NCI-H1092 treated with DMSO at 0.1 percent for 48 hours (cell line): ENCODE results near the gene CDC14B.
"Not testable (repeated sequence)": the region's sequence is repeated elsewhere in the genome, so short reads cannot be mapped to it uniquely, and the experiment has no call there.

Source experiments
- DNase-seq: peaks from one replicate; lab custom pipeline; 2025; lab: John Stamatoyannopoulos, UW

Gene CDC14B

DNA sequence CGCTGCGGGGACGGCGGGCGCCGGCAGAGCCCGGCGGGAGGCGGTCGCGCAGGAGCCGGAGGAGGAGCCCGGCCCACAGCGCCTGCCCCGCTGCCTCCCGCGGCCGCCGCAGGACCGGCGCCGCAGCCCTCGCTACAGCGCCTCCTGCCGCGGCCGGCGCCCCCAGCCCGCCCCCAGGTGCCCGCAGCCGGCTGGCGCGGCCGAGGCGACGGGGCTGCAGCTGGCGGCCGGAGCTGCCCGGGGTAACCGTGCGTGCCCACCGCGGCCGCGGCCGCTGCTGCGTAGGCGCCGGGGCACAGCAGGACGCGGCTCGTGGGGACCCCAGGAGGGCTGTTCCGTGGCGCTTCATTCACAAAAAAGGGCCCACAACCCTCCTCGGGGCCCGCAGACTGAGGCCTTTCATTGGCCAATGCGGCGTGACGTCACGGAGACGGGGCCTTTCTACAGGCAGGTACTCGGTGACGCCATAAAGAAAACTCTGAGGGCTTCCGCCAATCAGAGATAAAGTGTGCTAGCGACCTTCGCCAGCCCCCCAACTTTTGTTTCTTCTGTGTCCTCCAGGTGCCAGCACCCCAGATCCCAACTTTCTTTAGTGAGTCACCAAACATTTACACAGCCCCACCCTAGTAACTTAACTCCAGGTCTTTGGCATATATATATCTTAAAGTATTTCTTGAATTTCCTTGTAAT lies at the start of gene CDC14B:
Gene CDC14B (minus strand): TSS at position 353 of the 690 bp plus-strand sequence. CDS start 465 bp downstream, outside the sequence.
- DNase-seq: peak; percentile 70

DNA sequence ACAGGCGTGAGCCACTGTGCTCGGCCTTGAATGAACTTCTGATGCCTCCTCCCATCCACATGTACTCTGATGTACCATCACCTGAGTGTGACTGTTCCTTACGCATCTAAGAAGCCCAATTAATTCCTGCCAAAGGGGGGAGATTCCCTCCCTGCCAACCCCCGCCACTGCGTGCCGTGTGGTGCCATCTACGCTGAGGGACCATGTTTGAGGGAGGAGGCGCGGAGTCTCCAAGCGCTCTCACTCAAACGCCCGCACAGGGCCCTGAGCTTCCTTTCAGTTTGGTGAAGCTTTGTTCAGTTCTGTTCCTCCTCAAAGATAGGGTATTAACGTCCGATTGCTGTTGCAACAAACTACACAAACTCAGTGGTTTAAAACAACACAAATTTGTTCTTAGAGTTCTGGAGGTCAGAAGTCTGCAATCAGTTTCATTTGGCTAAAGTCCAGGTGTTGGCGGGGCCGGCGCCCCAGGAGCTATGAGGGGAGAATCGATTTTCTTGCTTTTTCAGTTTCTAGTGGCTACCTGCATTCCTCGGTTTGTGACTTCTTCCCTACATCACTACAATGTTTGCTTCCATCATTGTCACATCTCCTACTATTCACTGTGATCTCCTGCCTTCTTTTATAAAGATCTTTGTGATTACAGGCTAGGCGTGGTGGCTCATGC lies 49.4 kb upstream of the CDC14B start:
- no peak for DNase-seq

DNA sequence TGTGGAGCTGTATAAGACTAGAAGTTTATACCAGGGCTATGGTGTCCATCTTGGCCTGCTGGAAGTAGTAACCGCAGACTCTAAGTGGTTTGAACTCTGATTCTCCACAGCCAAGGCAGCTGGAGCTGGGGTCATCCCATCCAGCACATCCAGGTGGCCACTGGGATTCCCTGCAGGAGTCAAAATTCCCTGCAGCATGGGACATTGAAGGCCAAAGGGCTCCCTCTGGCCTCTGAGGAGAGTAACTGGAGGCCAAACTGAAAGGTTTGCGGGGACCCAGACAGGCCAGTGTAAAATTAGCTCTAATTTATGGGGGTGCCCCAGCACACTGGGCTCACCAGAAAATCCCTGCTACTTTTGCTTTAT lies 47.7 kb upstream of the CDC14B start:
- no peak for DNase-seq

DNA sequence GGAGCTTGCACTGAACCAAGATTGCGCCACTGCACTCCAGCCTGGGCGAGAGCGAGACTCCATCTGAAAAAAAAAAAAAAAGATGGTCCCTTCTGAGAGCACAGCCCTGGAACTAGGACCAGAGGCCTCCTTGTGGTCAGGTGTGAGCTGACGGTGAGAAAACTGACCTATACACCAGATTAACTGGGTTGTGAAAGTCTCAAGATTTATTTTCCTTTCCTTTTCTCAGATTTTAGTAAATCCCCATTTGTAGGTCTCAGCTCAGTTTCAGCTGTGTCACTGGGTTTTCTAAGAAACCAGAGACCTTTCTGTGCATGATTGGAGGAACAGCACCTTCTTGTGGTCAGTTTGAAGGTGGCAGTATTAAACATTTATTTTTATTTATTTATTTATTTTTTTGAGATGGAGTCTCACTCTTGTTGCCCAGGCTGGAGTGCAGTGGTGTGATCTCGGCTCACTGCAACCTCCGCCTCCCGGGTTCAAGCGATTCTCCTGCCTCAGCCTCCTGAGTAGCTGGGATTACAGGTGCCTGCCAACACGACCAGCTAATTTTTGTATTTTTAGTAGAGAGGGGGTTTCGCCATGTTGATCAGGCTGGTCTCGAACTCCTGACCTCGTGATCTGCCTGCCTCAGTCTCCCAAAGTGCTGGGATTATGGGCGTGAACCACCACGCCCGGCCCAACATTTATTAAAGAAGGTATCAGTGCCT lies 47.2 kb upstream of the CDC14B start:
- peak; percentile 61 for DNase-seq

DNA sequence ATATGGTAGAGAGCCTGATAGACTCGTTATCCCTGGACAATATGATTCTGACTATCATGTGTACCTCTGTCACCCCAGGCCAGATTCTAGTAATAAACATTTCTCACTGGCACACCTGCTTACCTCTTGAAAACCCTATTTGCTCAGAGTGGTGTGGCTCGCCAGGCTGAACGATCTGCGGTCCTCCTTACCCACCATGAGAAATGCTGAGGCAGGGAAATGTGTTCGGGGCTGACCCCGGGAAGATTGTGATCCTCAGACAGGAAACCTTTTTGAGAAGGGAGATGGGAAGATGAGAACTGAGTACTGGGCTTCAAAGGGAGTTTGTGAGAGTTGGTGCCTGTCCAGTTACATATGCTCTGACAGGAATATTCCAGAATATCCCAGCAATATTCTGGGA lies 46.1 kb upstream of the CDC14B start:
- DNase-seq: no peak

DNA sequence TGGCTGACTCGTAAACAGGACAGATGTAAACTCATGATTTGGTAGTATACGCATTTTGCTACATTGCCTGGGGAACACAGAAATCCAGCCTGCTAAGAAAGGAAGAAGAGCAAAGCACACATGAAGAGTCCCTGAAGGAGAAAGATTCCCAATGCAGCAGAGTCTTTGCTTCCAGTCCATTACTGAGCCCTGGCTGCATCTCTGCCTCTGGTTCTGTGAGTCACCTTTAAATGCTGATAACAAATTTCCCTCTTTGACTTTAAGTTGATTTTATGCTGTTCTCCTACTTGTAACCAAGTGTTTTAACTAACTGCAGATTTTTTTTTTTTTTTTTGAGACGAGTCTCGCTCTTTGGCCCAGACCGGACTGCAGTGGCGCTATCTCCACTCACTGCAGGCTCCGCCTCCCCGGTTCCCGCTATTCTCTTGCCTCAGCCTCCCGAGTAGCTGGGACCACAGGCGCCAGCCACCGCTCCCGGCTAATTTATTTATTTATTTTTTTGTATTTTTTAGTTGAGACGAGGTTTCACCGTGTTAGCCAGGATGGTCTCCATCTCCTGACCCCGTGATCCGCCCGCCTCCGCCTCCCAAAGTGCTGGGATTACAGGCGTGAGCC lies 44.0 kb upstream of the CDC14B start:
- DNase-seq: no peak

DNA sequence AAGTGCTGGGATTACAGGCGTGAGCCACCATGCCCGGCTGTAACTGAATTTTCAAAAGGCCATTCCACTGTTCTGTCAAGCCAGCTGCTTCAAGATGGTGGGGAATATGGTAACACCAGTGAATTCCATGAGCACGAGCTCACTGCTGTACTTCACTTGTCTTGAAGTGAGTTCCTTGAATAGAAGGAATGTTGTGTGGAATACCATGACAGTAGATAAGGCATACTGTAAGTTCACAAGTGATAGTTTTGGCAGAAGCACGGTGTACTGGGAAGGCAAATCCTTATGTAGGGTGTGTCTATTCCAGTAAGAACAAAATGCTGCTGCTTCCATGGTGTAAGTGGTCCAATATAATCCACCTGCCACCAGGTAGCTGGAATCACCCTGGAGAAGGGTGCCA lies 42.1 kb upstream of the CDC14B start:
- DNase-seq: no peak

DNA sequence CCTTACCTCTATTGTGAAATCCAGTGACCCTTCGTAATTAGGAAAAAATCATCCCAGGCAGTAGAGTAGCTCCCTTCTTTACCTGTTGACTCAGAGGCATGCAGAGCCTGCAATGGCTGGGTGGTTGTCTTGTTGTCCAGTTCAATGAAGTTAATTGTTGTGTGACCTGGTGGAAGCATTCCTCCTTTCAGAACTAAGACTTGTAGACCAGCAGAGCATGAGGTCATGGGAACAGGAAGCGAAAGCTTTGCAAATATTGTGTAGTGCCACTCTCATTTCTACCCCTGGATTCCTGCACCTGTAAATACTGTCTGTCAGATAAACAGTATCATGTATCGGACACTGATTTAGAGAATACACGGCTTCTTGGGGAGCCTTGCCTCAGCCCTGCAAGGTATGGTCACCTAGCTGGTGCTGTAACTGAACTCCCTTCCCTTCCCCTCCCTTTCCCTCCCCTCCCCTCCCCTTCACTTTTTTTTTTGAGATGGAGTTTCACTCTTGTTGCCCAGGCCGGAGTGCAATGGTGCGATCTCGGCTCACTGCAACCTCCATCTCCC lies 41.1 kb upstream of the CDC14B start:
- DNase-seq: no peak

DNA sequence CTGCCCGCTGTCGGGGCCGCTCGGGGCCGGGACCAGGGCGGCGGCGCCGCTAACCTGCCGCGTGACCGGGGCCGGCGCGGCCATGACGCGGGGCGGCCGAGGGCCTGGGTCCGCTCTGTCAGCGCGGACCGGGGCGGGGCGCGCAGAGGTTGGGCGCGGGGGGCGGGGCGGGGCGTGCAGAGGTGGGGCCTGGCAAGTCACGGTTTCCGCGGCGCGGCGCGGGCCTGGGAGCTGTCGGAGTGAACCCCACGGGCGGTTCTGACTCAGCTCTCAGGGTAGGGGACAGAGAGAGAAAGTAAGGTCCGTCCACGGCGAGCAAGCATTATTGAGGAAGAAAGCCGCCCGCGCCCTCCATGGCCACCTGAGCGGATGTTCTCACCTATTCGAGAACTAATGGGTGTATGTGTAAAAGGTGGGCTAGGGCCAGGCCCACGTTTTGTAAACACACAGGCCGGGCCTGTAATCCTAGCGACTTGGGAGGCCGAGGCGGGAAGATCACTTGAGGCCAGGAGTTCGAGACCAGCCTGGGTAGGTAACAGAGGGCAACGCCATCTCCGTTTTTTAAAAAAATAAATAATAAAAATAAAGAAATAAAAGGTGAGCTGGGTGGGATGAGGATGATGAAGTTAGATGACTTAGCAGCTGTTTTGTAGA lies 35.7 kb upstream of the CDC14B start, which contains the start of gene PRXL2C:
Gene PRXL2C (minus strand): TSS at position 120 of the 654 bp plus-strand sequence. CDS start 36 bp downstream, at position 84.
- peak; percentile 40 for DNase-seq

DNA sequence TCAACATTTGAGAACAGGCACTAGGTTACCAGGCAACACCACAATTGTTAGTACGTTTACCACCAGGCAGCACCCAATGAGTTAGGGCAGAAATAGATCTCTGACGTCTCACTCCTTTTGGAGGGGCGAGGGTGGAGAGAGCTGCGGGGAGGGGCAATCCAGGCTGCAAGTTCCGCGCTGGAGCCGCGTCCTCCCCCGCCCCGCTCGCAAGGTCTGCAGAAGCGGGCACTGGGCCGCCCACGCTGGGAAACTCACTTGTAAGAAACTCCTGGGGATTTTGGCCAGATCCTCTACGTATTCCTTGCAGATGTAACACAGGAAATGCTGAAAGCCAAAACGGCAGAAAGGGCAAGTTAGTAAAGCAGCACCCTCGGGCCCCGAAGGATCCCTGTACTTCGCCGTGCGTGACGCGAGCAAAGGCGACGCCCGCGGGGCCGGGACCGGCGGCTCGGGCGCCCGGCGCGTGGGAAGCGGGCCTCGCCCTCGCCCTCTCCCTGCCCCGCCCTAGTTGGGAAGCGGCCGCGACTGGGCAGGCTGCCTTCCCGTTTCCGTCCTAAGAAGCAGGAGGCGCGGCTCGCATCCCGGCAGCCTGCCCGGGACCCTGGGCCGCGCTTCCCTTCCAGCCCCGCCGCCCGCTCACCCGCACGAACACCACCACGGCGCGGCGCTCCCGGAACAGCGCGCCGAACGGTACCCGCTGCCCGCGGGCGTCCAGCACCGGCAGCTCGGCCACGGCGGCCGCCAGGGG lies 35.0 kb upstream of the CDC14B start:
- DNase-seq: peak; percentile 75

DNA sequence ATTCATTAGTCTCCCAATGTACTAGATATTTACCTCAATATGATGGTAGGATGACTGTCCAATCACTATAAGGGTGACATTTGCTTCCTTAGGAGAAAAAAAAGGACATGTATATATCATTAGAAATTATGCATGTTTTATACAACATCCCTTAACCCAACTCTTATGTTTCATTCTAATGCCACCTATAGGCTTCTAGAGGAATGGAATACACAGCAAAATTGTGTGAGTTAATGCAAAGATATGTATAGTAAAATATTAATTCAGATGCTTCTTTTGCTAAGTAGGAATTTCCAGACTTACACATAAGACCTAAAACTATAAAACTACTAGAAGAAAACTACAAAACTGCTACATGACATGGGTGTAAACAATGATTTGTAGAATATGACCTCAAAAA lies 32.0 kb upstream of the CDC14B start:
- peak; percentile 48 for DNase-seq

DNA sequence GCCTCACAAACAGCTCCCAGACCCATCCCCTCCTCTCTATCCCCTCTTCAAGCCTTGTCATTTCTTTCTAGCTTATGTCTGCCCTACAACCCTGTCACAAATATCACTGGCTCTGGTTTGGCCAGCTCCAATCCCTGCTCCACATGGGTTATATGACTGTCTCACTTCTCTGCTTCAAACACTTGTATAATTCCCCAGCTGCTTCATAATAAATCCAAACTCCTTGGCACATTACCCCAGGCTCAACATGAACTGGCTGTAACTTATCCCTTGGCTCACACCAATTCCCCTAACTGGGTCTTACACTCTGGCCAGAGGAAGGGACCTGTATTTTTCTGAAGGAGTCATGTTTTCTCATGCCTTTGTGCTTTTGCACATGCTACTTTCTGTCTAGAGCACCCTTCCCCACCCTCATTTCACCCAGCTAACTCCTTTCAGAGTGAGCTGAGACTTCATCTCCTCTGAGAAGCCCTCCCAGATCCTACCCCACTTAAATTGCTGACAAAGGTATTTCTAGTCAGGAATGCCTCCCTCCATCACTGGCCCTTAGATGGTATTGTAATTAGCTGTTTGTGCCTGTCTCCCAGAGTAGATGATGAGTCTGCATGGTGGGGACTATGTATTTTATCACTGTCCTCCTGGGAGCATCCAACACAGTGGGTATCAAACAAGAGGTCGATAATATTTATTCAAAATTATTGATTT lies 30.1 kb upstream of the CDC14B start:
- no peak for DNase-seq

DNA sequence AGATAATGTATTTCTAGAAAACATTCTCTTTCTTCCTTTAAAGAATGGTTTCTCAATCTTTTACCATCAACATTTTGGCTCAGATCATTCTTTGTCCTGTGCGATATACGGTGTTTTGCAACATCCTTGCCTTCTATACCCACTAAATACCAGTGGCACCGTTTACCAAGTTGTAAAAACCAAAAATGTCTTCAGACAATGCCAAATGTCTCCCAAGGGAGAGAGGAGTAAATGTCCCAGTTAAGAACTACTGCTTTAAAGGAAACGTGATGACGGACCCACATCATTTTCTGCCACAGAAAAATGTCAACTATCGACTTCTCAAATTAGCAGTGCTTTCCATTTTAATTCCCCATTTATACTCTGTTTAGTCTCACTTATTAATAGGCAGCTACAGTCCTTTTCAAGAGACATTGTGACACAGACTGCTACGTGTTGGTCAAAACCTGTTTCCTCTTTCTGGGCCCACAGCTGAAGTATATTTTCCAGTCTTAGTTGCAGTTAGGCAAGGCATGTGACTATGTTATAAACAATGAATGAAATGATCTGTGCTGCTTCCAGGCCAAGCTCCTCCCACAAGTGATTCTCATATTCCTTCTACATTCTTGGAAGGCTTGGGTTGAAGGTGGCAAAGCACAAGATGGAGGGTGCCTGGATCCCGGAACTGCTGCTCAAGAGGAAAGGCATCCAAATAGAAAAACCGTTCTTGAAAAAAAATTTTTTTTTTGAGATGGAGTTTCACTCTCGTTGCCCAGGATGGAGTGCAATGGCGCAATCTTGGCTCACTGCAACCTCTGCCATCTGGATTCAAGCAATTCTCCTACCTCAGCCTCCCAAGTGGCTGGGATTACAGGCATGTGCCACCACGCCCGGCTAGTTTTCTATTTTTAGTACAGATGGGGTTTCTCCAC lies 26.7 kb upstream of the CDC14B start:
- no peak for DNase-seq

DNA sequence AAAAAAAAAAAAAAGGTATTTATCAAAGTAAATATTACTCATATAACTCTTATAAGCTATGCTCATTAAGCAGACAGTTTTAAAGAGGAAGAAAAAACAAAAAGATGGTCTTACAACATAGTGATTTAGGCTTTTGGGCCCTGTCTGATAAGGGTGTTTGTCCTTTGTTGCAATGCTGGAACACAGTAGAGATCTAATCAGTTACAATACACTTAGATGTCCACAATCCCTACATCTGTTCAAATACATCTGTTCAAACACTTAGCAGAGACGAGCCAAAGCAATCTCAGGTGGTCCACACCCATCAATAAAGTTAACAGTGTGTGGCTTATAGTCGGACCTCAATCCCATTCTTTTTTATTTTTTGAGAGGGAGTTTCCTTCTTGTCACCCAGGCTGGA lies 24.5 kb upstream of the CDC14B start:
- DNase-seq: peak; percentile 77

DNA sequence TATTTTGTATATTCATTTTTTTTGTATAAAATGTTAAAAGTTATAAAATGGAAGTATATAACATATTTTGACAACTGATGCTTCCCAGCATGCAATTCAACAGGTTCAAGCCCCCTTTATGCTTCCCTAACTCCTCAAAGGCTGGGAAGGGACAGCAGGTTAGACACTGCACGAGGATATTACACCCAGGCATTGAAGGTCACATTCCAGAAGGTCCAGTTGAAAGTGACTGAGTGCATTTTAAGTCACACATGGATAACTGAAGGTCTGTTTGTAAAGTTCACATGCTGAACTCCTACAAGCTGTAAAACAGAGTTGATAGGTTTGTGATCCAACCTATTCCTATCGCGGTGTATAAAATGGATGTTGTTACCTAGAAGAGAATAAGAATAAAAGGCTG lies 21.9 kb upstream of the CDC14B start:
- DNase-seq: no peak

DNA sequence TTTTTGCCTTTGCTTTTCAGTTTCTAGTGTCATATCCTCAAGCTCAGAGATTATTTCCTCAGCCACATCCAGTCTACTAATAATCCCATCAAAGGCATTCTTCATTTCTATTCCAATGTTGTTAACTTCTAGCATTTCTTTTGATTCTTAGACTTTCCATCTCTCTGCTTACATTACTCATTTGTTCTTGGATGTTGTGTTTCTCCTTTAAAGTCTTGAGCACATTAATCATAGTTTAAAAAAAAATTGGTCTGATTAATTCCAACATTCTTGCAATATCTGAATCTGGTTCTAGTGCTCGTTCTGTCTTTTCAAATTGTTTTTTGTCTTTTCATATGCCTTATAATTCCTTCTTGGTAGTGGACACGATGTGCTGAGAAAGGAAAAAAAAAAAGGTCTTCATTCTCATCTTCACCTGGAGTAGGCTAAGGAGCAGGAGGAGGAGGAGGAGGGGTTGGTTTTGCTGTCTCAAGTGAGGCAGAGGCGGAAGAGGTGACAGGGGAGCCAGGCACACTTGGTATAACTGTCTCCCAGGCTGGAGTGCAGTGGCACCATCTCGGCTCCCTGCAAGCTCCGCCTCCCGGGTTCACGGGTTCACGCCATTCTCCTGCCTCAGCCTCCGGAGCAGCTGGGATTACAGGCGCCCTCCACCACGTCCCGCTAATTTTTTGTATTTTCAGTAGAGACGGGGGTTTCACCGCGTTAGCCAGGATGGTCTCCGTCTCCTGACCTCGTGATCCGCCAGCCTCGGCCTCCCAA lies 19.1 kb upstream of the CDC14B start:
- no peak for DNase-seq

DNA sequence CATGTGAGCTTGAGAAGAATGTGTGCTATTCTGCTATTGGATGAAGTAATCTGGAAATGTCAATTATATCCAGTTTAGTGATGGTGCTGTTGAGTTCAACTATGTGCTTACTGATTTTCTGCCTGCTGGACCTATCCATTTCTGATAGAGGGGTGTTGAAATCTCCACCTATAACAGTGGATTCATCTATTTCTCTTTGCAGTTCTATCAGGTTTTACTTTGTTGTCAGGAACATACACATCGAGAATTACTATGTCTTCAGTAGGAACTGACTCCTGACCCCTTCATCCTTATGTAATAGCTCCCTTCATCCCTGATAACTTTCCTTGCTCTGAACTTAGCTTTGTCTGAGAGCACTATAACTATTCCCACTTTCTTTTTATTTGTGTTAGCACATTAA lies 16.7 kb upstream of the CDC14B start:
- DNase-seq: no peak

DNA sequence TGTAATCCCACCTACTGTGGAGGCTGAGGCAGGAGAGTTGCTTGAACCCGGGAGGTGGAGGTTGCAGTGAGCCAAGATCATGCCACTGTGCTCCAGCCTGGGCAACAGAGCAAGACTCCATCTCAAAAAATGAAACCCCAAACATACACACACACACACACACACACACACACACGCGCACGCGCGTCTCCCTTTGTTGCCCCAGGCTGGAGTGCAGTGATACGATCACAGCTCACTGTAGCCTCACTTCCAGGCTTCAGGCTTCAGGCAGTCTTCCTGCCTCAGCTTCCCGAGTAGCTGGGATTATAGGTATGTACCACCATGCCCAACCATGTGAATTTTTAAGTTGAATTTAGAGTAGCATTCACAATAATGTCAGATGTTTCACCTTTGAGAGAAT lies 13.9 kb upstream of the CDC14B start:
- DNase-seq: not testable (repeated sequence)

DNA sequence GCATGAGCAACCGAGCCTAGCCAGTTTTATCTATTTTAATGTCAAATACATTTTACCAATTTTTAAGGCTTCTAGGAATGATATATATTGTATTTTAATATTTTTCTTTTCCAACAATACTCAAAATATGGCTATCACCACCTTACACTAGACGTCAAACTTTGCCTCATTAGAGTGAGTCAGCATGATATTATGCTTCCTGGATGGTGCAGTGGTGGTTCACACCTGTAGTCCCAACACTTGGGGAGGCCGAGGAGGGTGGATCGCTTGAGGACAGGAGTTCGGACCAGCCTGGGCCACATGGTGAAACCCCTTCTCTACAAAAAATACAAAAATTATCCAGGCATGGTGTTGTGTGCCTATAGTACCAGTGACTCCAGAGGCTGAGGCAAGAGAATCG lies 7.3 kb upstream of the CDC14B start:
- no peak for DNase-seq
